GM23338 (cell line): Measurements from ENCODE around the gene TCERG1L. TPM values are rescaled to one million over a fixed set of nuclear protein-coding genes. Genes with fewer than 3 reads are reported as not detected.

ENCODE experiments used
- ATAC-seq: fragments of 200-7000 bp; cut with Tn5 transposase; 3 replicates; pipeline ENCODE4 v1.9.1; 2020
- DNase-seq: peaks from one replicate; pipeline ENCODE4 v3.0.0-alpha.2; 2015; ENCODE audit warnings: low spot score
- H2AFZ ChIP-seq: fragments of 200-600 bp; sonication (generic); 2 replicates; pipeline ENCODE4 v1.8.0; 2016; ENCODE audit warnings: antibody characterized with exemption, mild to moderate bottlenecking, moderate library complexity
- H3F3A ChIP-seq: fragments of 200-600 bp; sonication (generic); replicated peaks from 2 replicates; pipeline ENCODE4 v1.8.0; 2017; ENCODE audit warnings: antibody characterized with exemption, mixed run types, low read depth
- H3K27ac ChIP-seq: fragments of 200-600 bp; sonication (generic); 2 replicates; pipeline ENCODE4 v1.6.1; 2016; ENCODE audit warnings: low read depth
- H3K27me3 ChIP-seq: fragments of 200-600 bp; sonication (generic); 2 replicates; pipeline ENCODE4 v1.8.0; 2016; ENCODE audit warnings: mild to moderate bottlenecking, mixed run types, moderate library complexity; ENCODE audit not compliant: insufficient read depth
- H3K36me3 ChIP-seq: fragments of 200-600 bp; sonication (generic); 2 replicates; pipeline ENCODE4 v1.8.0; 2016; ENCODE audit warnings: mild to moderate bottlenecking; ENCODE audit not compliant: insufficient read depth
- H3K4me1 ChIP-seq: fragments of 200-600 bp; sonication (generic); 2 replicates; pipeline ENCODE4 v1.8.0; 2016; ENCODE audit warnings: mild to moderate bottlenecking, moderate library complexity; ENCODE audit not compliant: insufficient read depth
- H3K4me2 ChIP-seq: fragments of 200-600 bp; sonication (generic); 2 replicates; pipeline ENCODE4 v1.7.1; 2017; ENCODE audit warnings: mixed run types
- H3K4me3 ChIP-seq: fragments of 200-600 bp; sonication (generic); 2 replicates; pipeline ENCODE4 v1.6.1; 2016; ENCODE audit warnings: mixed run types
- H3K79me2 ChIP-seq: fragments of 200-600 bp; sonication (generic); replicated peaks from 2 replicates; pipeline ENCODE4 v1.8.0; 2017; ENCODE audit warnings: mild to moderate bottlenecking; ENCODE audit not compliant: insufficient read depth
- H3K9me2 ChIP-seq: fragments of 200-600 bp; sonication (generic); 2 replicates; pipeline ENCODE4 v1.8.0; 2017; ENCODE audit not compliant: insufficient read depth
- H4K20me1 ChIP-seq: fragments of 200-600 bp; sonication (generic); replicated peaks from 2 replicates; pipeline ENCODE4 v1.8.0; 2017; ENCODE audit warnings: mild to moderate bottlenecking; ENCODE audit not compliant: insufficient read depth
- H3K27ac Mint-ChIP-seq: 2 replicates; pipeline ENCODE4 v1.8.0; 2020; ENCODE audit warnings: inconsistent platforms, mild to moderate bottlenecking, moderate library complexity, mixed read lengths
- H3K27me3 Mint-ChIP-seq: 3 replicates; pipeline ENCODE4 v1.8.0; 2022; ENCODE audit warnings: low read depth, mild to moderate bottlenecking, moderate library complexity, mixed read lengths, inconsistent platforms; ENCODE audit not compliant: insufficient read depth, poor library complexity
- H3K36me3 Mint-ChIP-seq: 3 replicates; pipeline ENCODE4 v1.8.0; 2021; ENCODE audit warnings: low read depth, mild to moderate bottlenecking, inconsistent platforms, moderate library complexity, mixed read lengths
- H3K4me1 Mint-ChIP-seq: 3 replicates; pipeline ENCODE4 v1.8.0; 2020; ENCODE audit warnings: mild to moderate bottlenecking, inconsistent platforms, mixed read lengths
- H3K4me3 Mint-ChIP-seq: 3 replicates; pipeline ENCODE4 v1.8.0; 2021; ENCODE audit warnings: moderate library complexity, mild to moderate bottlenecking, inconsistent platforms, mixed read lengths
- H3K9me3 Mint-ChIP-seq: 3 replicates; pipeline ENCODE4 v1.8.0; 2020; ENCODE audit warnings: moderate library complexity, mild to moderate bottlenecking, inconsistent platforms, mixed read lengths
- CREB1 ChIP-seq: fragments of 250-450 bp; sonication (Bioruptor Pico); IDR thresholded peaks from 2 replicates; pipeline ENCODE4 v1.5.0; 2020; ENCODE audit warnings: low read depth, mild to moderate bottlenecking, moderate library complexity
- CTCF ChIP-seq, 2 experiments: fragments of 200-600 bp in 1 of 2; sonication (generic) in 1 of 2; conservative IDR thresholded peaks; 2 replicates each; pipeline versions ENCODE4 v1.5.1 to v1.6.1; 2016 to 2017; ENCODE audit warnings: antibody characterized with exemption in 2 of 2, low read depth in 2 of 2, mild to moderate bottlenecking in 2 of 2, moderate library complexity in 1 of 2
- EZH2 ChIP-seq: fragments of 200-600 bp; sonication (generic); IDR thresholded peaks from one replicate; pipeline ENCODE4 v1.8.0; 2017; ENCODE audit warnings: antibody characterized with exemption, mild to moderate bottlenecking, low read depth; ENCODE audit not compliant: unreplicated experiment
- EZH2phosphoT487 ChIP-seq: fragments of 200-600 bp; sonication (generic); IDR thresholded peaks from one replicate; pipeline ENCODE4 v1.8.1; 2018; ENCODE audit warnings: antibody characterized with exemption; ENCODE audit not compliant: unreplicated experiment
- NANOG ChIP-seq: IDR thresholded peaks from 2 replicates; pipeline ENCODE4 v1.6.1; 2016; ENCODE audit warnings: antibody characterized with exemption, borderline replicate concordance
- POLR2AphosphoS5 ChIP-seq: IDR thresholded peaks from 2 replicates; pipeline ENCODE4 v1.6.1; 2016; ENCODE audit warnings: antibody characterized with exemption, low read depth
- ZNF114 ChIP-seq: fragments of 250-450 bp; sonication (Bioruptor Pico); IDR thresholded peaks from 2 replicates; pipeline ENCODE4 v1.5.0; 2020; ENCODE audit warnings: mild to moderate bottlenecking, moderate library complexity
- ZNF331 ChIP-seq: fragments of 250-450 bp; sonication (Bioruptor Pico); IDR thresholded peaks from 2 replicates; pipeline ENCODE4 v1.5.0; 2020; ENCODE audit warnings: low read depth, mild to moderate bottlenecking, moderate library complexity
- ZNF462 ChIP-seq: fragments of 250-450 bp; sonication (Bioruptor Pico); IDR thresholded peaks from 2 replicates; pipeline ENCODE4 v1.5.0; 2020; ENCODE audit warnings: mild to moderate bottlenecking, moderate library complexity
- polyA plus RNA-seq: library from polyadenylated mRNA; unstranded; fragments of >200 nt; fragmentation: Nextera tagmentation; extraction: Ambion mirVana; gene quantifications from 2 replicates; pipeline ENCODE4 v1.2.1, GENCODE V29; 2016
- total RNA-seq: library from RNA; depleted of rRNA; stranded (reverse); fragments of >200 nt; shearing (Covaris generic); gene quantifications from 2 replicates; pipeline ENCODE4 v1.2.3, GENCODE V29; 2014
- TF ChIP-seq, protein P1 (sequence below): IDR thresholded peaks from one replicate; pipeline ENCODE4 v1.6.1; 2018; ENCODE audit warnings: antibody characterized with exemption; ENCODE audit not compliant: unreplicated experiment

The TCERG1L gene
- total and polyA plus RNA-seq, 2 experiments from 2014 or later, result 3.9 to 5.5 TPM

DNA sequence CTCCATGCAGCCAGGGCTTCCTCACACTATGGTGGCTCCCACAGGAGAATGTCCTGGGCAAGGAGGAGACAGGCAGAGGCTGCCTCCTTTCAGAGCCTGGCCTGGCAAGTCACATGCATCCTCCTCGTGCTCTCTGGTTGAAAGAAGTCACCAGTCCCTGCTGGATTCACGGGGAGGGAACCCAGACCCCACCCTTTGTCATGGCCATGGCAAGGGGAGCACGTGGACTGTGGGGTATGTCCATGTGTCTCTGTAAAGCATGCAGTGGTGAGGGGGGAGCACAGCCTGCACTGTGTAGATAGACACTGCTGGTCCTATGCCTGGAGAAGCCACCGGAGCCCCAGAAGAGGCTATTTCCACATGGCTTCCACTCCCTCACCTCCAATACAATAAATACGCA, 225.0 kb downstream of the TCERG1L start:
- TF ChIP-seq ZNF114 (CRISPR knock-in tag) (no peak), ZNF331 (CRISPR knock-in tag) (no peak), EZH2phosphoT487 (no peak), POLR2AphosphoS5 (no peak), CTCF (conservative IDR thresholded peaks at IDR 0.05; ENCODE audit: low read depth in 2 of 2) (no peak), EZH2 (no peak), NANOG (no peak), CREB1 (CRISPR knock-in tag) (no peak)
- TF ChIP-seq, protein P1, sequence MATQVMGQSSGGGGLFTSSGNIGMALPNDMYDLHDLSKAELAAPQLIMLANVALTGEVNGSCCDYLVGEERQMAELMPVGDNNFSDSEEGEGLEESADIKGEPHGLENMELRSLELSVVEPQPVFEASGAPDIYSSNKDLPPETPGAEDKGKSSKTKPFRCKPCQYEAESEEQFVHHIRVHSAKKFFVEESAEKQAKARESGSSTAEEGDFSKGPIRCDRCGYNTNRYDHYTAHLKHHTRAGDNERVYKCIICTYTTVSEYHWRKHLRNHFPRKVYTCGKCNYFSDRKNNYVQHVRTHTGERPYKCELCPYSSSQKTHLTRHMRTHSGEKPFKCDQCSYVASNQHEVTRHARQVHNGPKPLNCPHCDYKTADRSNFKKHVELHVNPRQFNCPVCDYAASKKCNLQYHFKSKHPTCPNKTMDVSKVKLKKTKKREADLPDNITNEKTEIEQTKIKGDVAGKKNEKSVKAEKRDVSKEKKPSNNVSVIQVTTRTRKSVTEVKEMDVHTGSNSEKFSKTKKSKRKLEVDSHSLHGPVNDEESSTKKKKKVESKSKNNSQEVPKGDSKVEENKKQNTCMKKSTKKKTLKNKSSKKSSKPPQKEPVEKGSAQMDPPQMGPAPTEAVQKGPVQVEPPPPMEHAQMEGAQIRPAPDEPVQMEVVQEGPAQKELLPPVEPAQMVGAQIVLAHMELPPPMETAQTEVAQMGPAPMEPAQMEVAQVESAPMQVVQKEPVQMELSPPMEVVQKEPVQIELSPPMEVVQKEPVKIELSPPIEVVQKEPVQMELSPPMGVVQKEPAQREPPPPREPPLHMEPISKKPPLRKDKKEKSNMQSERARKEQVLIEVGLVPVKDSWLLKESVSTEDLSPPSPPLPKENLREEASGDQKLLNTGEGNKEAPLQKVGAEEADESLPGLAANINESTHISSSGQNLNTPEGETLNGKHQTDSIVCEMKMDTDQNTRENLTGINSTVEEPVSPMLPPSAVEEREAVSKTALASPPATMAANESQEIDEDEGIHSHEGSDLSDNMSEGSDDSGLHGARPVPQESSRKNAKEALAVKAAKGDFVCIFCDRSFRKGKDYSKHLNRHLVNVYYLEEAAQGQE, result no peak
- H3K9me2 ChIP-seq, result peaks cover 3% of the 10 kb centered on the region; the same call in 1 of the 2 replicates
- H3K4me2 ChIP-seq, result no peak overlapping the region
- DNase-seq (no peak), ATAC-seq (no peak)
- no peaks in the 10 kb centered on the region for H3K27me3 ChIP-seq
- H3K27me3 Mint-ChIP-seq, result peaks cover 15% of the 10 kb centered on the region
- no peaks in the 10 kb centered on the region for H4K20me1 ChIP-seq
- no peak overlapping the region for H3K4me3 ChIP-seq
- peaks cover 2% of the 10 kb centered on the region; the same call in 1 of the 3 replicates for H3K4me1 Mint-ChIP-seq
- no peaks in the 10 kb centered on the region for H3F3A ChIP-seq
- H3K9me3 Mint-ChIP-seq, result peaks cover 77% of the 10 kb centered on the region
- H3K36me3 ChIP-seq, result no peaks in the 10 kb centered on the region
- H3K27ac ChIP-seq, result no peak overlapping the region
- H2AFZ ChIP-seq, result no peak overlapping the region
- H3K27ac Mint-ChIP-seq, result no peak overlapping the region
- peaks cover 25% of the 10 kb centered on the region for H3K36me3 Mint-ChIP-seq
- H3K79me2 ChIP-seq, result no peaks in the 10 kb centered on the region
- no peak overlapping the region for H3K4me3 Mint-ChIP-seq
- no peaks in the 10 kb centered on the region for H3K4me1 ChIP-seq

DNA sequence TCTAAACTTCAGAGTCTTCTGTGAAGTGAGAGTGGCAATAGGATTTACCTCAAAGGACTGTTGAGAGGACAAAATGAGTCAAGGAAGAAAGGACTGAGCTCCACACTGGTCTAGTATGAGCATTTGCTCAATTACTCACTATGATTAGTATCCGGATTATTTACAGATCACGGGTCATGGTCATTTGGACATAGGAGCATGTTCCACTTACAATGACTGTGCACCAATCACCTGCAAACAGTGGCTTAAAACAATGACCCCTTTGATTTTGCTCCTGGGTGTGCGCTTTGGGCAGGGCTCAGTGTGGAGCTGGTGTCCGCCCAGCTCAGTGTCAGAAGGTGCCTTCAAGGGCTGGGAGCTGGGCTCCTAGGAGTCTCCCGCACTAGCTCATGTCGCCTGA, 225.4 kb downstream of the TCERG1L start:
- no peak for ATAC-seq
- TF ChIP-seq ZNF462 (CRISPR knock-in tag), result no peak

More for the DNA sequence above, 225.4 kb downstream of the TCERG1L start:
- H3F3A ChIP-seq, result no peaks in the 10 kb centered on the region
- H3K4me1 Mint-ChIP-seq, result peaks cover 2% of the 10 kb centered on the region; the same call in 1 of the 3 replicates
- H3K4me2 ChIP-seq, result no peak overlapping the region
- no peak overlapping the region for H3K4me3 Mint-ChIP-seq
- H3K4me1 ChIP-seq, result no peaks in the 10 kb centered on the region
- H3K79me2 ChIP-seq, result no peaks in the 10 kb centered on the region
- H3K27ac ChIP-seq, result no peak overlapping the region
- H4K20me1 ChIP-seq, result no peaks in the 10 kb centered on the region
- no peak overlapping the region for H3K4me3 ChIP-seq
- H3K36me3 Mint-ChIP-seq, result peaks cover 29% of the 10 kb centered on the region
- no peaks in the 10 kb centered on the region for H3K36me3 ChIP-seq
- no peak for DNase-seq
- H3K27ac Mint-ChIP-seq, result no peak overlapping the region
- H3K27me3 ChIP-seq, result no peaks in the 10 kb centered on the region
- H3K9me3 Mint-ChIP-seq, result peaks cover 78% of the 10 kb centered on the region
- no peak overlapping the region for H2AFZ ChIP-seq
- H3K9me2 ChIP-seq, result peaks cover 3% of the 10 kb centered on the region; the same call in 1 of the 2 replicates
- H3K27me3 Mint-ChIP-seq, result peaks cover 17% of the 10 kb centered on the region
